ENCODE measurements around the gene SP140.

Gene SP140

DNA sequence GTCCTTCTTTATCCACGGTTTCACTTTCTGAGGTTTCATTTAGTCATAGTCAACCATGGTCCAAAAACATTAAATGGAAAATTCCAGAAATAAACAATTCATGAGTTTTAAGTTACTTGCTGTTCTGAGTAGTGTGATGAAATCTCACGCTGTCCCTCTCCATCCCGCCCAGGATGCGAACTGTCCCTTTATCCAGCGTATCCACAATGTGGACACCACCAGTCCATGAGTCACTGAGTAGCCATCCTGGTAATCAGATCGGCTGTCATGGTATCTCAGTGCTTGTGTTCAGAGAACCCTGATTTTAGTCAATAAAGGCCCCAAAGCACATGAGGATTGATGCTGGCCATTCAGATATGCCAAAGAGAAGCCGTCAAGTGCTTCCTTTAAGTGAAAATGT lies 105.2 kb downstream of the SP140 start:
- TF ChIP-seq ZBTB7A (IDR thresholded peaks at IDR 0.05; ENCODE audit: low read depth) (no peak), CREB1 (IDR thresholded peaks at IDR 0.05; ENCODE audit: low read depth) (no peak), TAF1 (IDR thresholded peaks at IDR 0.05; ENCODE audit: low read depth) (no peak), CEBPB (IDR thresholded peaks at IDR 0.05) (no peak), NFIC (IDR thresholded peaks at IDR 0.05) (no peak), EGR1 (IDR thresholded peaks at IDR 0.05) (no peak), YY1 (IDR thresholded peaks at IDR 0.05; ENCODE audit: low read depth) (no peak), TCF12 (IDR thresholded peaks at IDR 0.05; ENCODE audit: low read depth) (no peak), RAD21 (IDR thresholded peaks at IDR 0.05; ENCODE audit: low read depth) (no peak), EP300 (IDR thresholded peaks at IDR 0.05; ENCODE audit: borderline replicate concordance) (no peak), TEAD4 (IDR thresholded peaks at IDR 0.05) (no peak), FOXM1 (IDR thresholded peaks at IDR 0.05; ENCODE audit: borderline replicate concordance, low read depth) (no peak), MAX (IDR thresholded peaks at IDR 0.05) (no peak)
- TF ChIP-seq, protein P1, sequence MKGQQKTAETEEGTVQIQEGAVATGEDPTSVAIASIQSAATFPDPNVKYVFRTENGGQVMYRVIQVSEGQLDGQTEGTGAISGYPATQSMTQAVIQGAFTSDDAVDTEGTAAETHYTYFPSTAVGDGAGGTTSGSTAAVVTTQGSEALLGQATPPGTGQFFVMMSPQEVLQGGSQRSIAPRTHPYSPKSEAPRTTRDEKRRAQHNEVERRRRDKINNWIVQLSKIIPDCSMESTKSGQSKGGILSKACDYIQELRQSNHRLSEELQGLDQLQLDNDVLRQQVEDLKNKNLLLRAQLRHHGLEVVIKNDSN (IDR thresholded peaks at IDR 0.05) = no peak
- TF ChIP-seq, protein P2, sequence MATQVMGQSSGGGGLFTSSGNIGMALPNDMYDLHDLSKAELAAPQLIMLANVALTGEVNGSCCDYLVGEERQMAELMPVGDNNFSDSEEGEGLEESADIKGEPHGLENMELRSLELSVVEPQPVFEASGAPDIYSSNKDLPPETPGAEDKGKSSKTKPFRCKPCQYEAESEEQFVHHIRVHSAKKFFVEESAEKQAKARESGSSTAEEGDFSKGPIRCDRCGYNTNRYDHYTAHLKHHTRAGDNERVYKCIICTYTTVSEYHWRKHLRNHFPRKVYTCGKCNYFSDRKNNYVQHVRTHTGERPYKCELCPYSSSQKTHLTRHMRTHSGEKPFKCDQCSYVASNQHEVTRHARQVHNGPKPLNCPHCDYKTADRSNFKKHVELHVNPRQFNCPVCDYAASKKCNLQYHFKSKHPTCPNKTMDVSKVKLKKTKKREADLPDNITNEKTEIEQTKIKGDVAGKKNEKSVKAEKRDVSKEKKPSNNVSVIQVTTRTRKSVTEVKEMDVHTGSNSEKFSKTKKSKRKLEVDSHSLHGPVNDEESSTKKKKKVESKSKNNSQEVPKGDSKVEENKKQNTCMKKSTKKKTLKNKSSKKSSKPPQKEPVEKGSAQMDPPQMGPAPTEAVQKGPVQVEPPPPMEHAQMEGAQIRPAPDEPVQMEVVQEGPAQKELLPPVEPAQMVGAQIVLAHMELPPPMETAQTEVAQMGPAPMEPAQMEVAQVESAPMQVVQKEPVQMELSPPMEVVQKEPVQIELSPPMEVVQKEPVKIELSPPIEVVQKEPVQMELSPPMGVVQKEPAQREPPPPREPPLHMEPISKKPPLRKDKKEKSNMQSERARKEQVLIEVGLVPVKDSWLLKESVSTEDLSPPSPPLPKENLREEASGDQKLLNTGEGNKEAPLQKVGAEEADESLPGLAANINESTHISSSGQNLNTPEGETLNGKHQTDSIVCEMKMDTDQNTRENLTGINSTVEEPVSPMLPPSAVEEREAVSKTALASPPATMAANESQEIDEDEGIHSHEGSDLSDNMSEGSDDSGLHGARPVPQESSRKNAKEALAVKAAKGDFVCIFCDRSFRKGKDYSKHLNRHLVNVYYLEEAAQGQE (IDR thresholded peaks at IDR 0.05; ENCODE audit: low read depth) = no peak

DNA sequence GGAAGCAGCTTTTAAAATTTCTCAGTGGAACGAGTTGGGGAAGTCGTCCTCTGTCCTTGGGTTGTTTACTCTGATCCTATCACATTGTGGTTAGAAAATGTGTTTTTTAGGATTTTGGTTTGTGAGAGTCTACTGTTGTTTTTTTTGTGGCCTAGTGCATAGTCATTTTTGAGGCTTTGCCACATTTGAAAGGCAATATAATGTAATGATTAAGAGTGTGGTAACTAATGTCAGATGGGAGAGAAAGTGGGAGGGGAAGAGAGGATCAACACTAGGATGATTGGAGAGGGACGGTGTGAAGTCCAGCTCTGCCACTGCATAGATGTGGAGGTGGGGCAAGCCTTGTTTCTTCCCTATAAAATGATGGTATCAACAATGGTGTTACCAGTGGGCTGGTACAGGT lies 109.9 kb downstream of the SP140 start:
- no peak for TF ChIP-seq TEAD4 (IDR thresholded peaks at IDR 0.05)
- TF ChIP-seq EP300 (IDR thresholded peaks at IDR 0.05; ENCODE audit: borderline replicate concordance) = no peak
- TF ChIP-seq EGR1 (IDR thresholded peaks at IDR 0.05) = no peak
- TF ChIP-seq, protein P1 (IDR thresholded peaks at IDR 0.05) = no peak

- TF ChIP-seq RAD21 (IDR thresholded peaks at IDR 0.05; ENCODE audit: low read depth) = no peak
- no peak for TF ChIP-seq EGR1 (IDR thresholded peaks at IDR 0.05)
- no peak for TF ChIP-seq MAX (IDR thresholded peaks at IDR 0.05)
- TF ChIP-seq TAF1 (IDR thresholded peaks at IDR 0.05; ENCODE audit: low read depth) = no peak
- TF ChIP-seq YY1 (IDR thresholded peaks at IDR 0.05; ENCODE audit: low read depth) = no peak
- no peak for TF ChIP-seq FOXM1 (IDR thresholded peaks at IDR 0.05; ENCODE audit: borderline replicate concordance, low read depth)
- no peak for TF ChIP-seq CREB1 (IDR thresholded peaks at IDR 0.05; ENCODE audit: low read depth)
- no peak for TF ChIP-seq CEBPB (IDR thresholded peaks at IDR 0.05)
- no peak for TF ChIP-seq TEAD4 (IDR thresholded peaks at IDR 0.05)
- TF ChIP-seq NFIC (IDR thresholded peaks at IDR 0.05) = no peak
- TF ChIP-seq, protein P2 (IDR thresholded peaks at IDR 0.05; ENCODE audit: low read depth) = no peak
- TF ChIP-seq, protein P1 (IDR thresholded peaks at IDR 0.05) = no peak
Measured at GRCh38 chr2:230335864-230336506, 110.4 kb downstream of the SP140 start.

DNA sequence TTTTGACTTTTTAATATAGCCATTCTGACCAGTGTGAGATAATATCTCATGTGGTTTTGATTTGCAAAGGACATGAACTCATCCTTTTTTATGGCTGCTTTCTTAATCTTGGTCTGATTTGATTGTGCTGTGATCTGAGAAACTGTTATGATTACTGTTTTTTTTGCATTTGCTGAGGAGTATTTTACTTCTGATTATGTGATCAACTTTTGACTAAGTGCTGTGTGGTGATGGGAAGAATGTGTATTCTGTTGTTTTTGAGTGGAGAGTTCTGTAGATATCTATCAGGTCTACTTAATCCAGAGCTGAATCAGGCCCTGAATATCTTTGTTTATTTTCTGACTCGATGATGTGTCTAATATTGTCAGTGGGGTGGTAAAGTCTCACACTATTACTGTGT lies 118.2 kb downstream of the SP140 start:
- TF ChIP-seq, protein P2 (IDR thresholded peaks at IDR 0.05; ENCODE audit: low read depth) = no peak
- TF ChIP-seq ZBTB7A (IDR thresholded peaks at IDR 0.05; ENCODE audit: low read depth) = no peak
- TF ChIP-seq YY1 (IDR thresholded peaks at IDR 0.05; ENCODE audit: low read depth) = no peak
- TF ChIP-seq FOXM1 (IDR thresholded peaks at IDR 0.05; ENCODE audit: borderline replicate concordance, low read depth) = no peak
- TF ChIP-seq EGR1 (IDR thresholded peaks at IDR 0.05) = no peak
- TF ChIP-seq CREB1 (IDR thresholded peaks at IDR 0.05; ENCODE audit: low read depth) = no peak
- no peak for TF ChIP-seq NFIC (IDR thresholded peaks at IDR 0.05)
- no peak for TF ChIP-seq MAX (IDR thresholded peaks at IDR 0.05)
- TF ChIP-seq TCF12 (IDR thresholded peaks at IDR 0.05; ENCODE audit: low read depth) = no peak
- no peak for TF ChIP-seq EP300 (IDR thresholded peaks at IDR 0.05; ENCODE audit: borderline replicate concordance)
- TF ChIP-seq TAF1 (IDR thresholded peaks at IDR 0.05; ENCODE audit: low read depth) = no peak
- no peak for TF ChIP-seq CEBPB (IDR thresholded peaks at IDR 0.05)
- TF ChIP-seq RAD21 (IDR thresholded peaks at IDR 0.05; ENCODE audit: low read depth) = no peak
- TF ChIP-seq, protein P1 (IDR thresholded peaks at IDR 0.05) = no peak
- TF ChIP-seq TEAD4 (IDR thresholded peaks at IDR 0.05) = no peak
